Nephron progenitor cell (in vitro differentiated cells): ENCODE data around the gene CHN2.
A peak's percentile ranks its signal among the peaks of the same experiment; 100 is the strongest.

ENCODE experiments used
- DNase-seq: peaks from one replicate; pipeline ENCODE4 v3.0.0; 2021
- H3K27ac Mint-ChIP-seq: 2 replicates; pipeline ENCODE4 v1.8.0; 2021; ENCODE audit warnings: mild to moderate bottlenecking, moderate library complexity, mixed read lengths
- H3K27me3 Mint-ChIP-seq: 2 replicates; pipeline ENCODE4 v1.8.0; 2021; ENCODE audit warnings: mild to moderate bottlenecking, low read depth, mixed read lengths; ENCODE audit not compliant: poor library complexity
- H3K36me3 Mint-ChIP-seq: 2 replicates; pipeline ENCODE4 v1.8.0; 2021; ENCODE audit warnings: low read depth, mixed read lengths
- H3K4me1 Mint-ChIP-seq: 2 replicates; pipeline ENCODE4 v1.8.0; 2021; ENCODE audit warnings: mixed read lengths
- H3K4me3 Mint-ChIP-seq: 2 replicates; pipeline ENCODE4 v1.8.0; 2021; ENCODE audit warnings: mild to moderate bottlenecking, moderate library complexity, mixed read lengths
- H3K9me3 Mint-ChIP-seq: 2 replicates; pipeline ENCODE4 v1.8.0; 2021; ENCODE audit warnings: mild to moderate bottlenecking, moderate library complexity, mixed read lengths
- TF ChIP-seq, protein P1 (sequence below): fragments of 200-600 bp; sonication (generic); IDR thresholded peaks from 2 replicates; pipeline ENCODE4 v1.5.0; 2021; ENCODE audit warnings: antibody characterized with exemption

The CHN2 gene

GRCh38 chr7:29500719-29501118 is 306.1 kb downstream of the CHN2 start:
- TF ChIP-seq, protein P1, sequence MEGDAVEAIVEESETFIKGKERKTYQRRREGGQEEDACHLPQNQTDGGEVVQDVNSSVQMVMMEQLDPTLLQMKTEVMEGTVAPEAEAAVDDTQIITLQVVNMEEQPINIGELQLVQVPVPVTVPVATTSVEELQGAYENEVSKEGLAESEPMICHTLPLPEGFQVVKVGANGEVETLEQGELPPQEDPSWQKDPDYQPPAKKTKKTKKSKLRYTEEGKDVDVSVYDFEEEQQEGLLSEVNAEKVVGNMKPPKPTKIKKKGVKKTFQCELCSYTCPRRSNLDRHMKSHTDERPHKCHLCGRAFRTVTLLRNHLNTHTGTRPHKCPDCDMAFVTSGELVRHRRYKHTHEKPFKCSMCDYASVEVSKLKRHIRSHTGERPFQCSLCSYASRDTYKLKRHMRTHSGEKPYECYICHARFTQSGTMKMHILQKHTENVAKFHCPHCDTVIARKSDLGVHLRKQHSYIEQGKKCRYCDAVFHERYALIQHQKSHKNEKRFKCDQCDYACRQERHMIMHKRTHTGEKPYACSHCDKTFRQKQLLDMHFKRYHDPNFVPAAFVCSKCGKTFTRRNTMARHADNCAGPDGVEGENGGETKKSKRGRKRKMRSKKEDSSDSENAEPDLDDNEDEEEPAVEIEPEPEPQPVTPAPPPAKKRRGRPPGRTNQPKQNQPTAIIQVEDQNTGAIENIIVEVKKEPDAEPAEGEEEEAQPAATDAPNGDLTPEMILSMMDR, result no peak
- H3K27me3 Mint-ChIP-seq, result peaks cover 11% of the 10 kb centered on the region

DNA sequence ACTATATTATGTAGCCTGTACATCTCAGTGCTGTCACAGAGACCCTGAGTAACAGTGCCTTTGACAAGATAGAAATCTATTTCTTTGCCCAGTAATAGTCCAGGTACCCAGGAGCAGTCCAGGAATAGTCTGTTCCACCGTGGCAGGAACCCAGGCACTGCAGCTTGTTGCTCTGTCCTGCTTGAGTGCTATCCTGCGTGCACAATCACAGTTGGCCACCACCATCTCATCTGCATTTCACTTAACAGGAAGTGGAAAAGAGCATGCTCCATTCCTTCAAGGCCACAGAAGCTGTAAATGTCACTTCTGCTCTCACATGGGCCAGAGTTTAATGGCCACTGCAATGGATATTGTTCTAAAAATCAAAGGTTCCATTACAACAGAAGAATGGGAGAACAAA is 307.6 kb downstream of the CHN2 start:
- Mint-ChIP-seq H3K27ac (no peak overlapping the region), H3K4me1 (peaks cover 14% of the 10 kb centered on the region), H3K4me3 (no peak overlapping the region), H3K9me3 (no peaks in the 10 kb centered on the region), H3K36me3 (peaks cover 16% of the 10 kb centered on the region), H3K27me3 (peaks cover 11% of the 10 kb centered on the region)
- DNase-seq, result no peak
- TF ChIP-seq, protein P1, result no peak

More at GRCh38 chr7:29500719-29501118, 306.1 kb downstream of the CHN2 start:
- DNase-seq, result no peak
- H3K36me3 Mint-ChIP-seq, result peaks cover 16% of the 10 kb centered on the region
- H3K4me1 Mint-ChIP-seq, result peaks cover 7% of the 10 kb centered on the region
- H3K9me3 Mint-ChIP-seq, result no peaks in the 10 kb centered on the region
- no peak overlapping the region for H3K27ac Mint-ChIP-seq
- H3K4me3 Mint-ChIP-seq, result no peak overlapping the region

GRCh38 chr7:29505931-29506330 is 311.4 kb downstream of the CHN2 start:
- H3K36me3 Mint-ChIP-seq, result peaks cover 23% of the 10 kb centered on the region
- no peak for DNase-seq
- no peaks in the 10 kb centered on the region for H3K9me3 Mint-ChIP-seq
- peaks cover 18% of the 10 kb centered on the region for H3K4me1 Mint-ChIP-seq
- peaks cover 11% of the 10 kb centered on the region for H3K27me3 Mint-ChIP-seq
- H3K4me3 Mint-ChIP-seq, result no peak overlapping the region
- TF ChIP-seq, protein P1, result no peak
- H3K27ac Mint-ChIP-seq, result no peak overlapping the region

DNA sequence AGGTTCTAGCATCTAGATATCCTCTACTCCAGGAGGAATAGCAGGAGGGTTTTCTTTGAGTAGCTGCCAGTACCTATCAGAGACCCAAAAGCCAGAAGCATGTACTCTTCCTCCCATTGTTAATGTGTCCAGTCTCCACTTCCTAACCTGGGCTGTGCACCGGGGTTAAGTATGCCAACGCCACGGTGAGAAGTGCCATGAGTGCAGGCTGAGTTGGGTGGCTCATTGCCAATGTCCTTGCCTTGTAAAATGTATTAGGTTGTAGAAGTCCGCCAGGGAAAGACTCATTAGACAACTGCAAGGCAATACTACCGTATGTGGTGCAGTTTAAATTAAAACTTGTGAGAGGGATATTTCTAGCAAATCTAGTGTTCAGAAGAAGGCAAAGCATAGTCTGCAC is 314.0 kb downstream of the CHN2 start:
- Mint-ChIP-seq H3K27me3 (peaks cover 8% of the 10 kb centered on the region), H3K36me3 (peaks cover 24% of the 10 kb centered on the region), H3K9me3 (no peaks in the 10 kb centered on the region), H3K4me1 (peaks cover 13% of the 10 kb centered on the region), H3K27ac (no peak overlapping the region), H3K4me3 (no peak overlapping the region)
- no peak for DNase-seq
- TF ChIP-seq, protein P1, result no peak

DNA sequence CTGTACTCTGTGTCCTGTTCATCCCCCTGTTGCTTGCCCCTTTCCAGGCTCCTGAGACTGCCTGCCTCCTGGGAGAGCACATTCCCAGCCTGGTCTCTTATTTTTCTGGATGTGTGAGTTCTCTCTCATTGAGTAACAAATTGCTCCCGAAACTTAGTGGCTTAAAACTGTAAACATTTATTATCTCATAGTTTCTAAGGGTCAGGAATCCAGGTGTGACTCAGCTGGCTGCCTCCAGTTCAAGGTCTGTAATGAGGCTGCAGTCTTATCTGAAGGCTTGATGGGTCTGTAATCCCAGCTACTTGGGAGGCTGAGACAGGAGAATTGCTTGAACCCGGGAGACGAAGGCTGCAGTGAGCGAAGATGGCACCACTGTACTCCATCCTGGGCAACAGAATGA is 315.5 kb downstream of the CHN2 start:
- peaks cover 30% of the 10 kb centered on the region for H3K36me3 Mint-ChIP-seq
- no peak overlapping the region for H3K4me3 Mint-ChIP-seq
- H3K27me3 Mint-ChIP-seq, result peaks cover 6% of the 10 kb centered on the region
- H3K4me1 Mint-ChIP-seq, result peaks cover 13% of the 10 kb centered on the region
- H3K27ac Mint-ChIP-seq, result peak overlapping the region; percentile 79
- no peaks in the 10 kb centered on the region for H3K9me3 Mint-ChIP-seq
- no peak for DNase-seq
- TF ChIP-seq, protein P1, result no peak

DNA sequence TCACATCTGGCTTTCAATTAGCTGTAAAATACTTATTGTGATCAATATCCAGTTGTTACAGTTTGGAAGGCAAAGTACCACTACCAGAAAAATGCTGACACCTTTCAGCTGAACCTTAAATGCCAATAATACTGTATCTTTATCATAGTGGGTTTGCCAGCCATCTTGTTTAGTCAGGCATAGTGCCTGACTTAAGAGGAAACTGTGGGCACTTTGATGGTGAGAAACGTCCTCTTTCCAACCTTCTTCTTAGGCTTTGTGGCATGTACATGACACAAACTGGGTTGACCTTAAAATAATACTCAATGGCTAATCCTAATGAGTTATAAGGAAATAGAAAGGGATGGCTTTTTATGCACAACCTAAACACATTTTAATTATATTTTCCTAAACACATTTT is 316.8 kb downstream of the CHN2 start:
- TF ChIP-seq, protein P1, result no peak
- DNase-seq, result no peak
- H3K4me3 Mint-ChIP-seq, result no peak overlapping the region
- H3K36me3 Mint-ChIP-seq, result peaks cover 25% of the 10 kb centered on the region
- no peaks in the 10 kb centered on the region for H3K9me3 Mint-ChIP-seq
- peaks cover 12% of the 10 kb centered on the region for H3K4me1 Mint-ChIP-seq
- H3K27me3 Mint-ChIP-seq, result peaks cover 6% of the 10 kb centered on the region
- no peak overlapping the region for H3K27ac Mint-ChIP-seq
